HPDE6-E6E7 (cell line): Measurements from ENCODE around the gene DEFB112.

Experiments used
- DNase-seq: peaks from one replicate; pipeline ENCODE4 v3.0.0; 2011; ENCODE audit warnings: missing footprints; ENCODE audit errors: extremely low spot score

The DEFB112 gene, protein sequence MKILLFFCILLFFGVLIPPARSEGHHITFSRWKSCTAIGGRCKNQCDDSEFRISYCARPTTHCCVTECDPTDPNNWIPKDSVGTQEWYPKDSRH

DNA sequence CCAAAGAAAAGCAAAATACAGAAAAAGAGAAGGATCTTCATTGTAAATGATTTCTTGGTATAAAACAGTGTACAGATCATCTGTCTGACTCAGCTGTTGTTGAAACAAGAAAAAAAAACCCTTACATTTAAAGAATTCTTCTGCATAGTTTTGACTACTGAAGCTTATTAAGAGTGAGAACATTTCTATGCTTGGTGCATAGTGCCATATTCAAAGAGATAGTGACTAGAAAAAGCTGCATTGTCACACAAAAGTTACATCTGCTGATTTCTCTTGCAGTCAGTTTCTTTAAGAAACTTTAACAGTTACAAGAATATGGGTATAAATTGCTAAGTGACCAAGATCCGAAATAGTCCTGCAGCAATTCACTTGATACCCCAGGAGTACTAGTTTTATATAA lies at the start of gene DEFB112:
TSS of gene DEFB112 (minus strand) at position 101 of the 400 bp plus-strand sequence. CDS start at position 41, 60 bp downstream.
- no peak for DNase-seq

- no peak for DNase-seq
Measured at GRCh38 chr6:50098641-50098993, 48.9 kb upstream of the DEFB112 start.

- no peak for DNase-seq
Measured at GRCh38 chr6:50097966-50098640, 48.4 kb upstream of the DEFB112 start.

DNA sequence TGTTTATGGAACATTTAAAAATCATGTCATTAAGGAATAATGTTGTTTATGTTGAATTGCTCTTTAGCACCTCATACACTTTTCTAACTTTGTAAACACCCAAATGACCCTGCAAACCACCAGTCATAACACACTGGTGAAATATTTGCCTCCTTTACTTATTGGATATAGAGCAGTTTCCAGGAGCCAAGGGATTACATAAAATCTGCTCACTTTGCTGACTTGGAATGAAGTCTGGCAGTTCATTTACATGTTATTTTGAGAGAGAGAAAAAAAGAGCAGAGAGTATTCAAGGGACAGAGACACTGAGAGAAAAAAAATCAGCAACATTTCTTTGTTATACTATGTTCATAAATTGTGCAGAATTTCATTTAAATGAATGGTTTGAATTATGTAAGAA lies 46.6 kb upstream of the DEFB112 start:
- no peak for DNase-seq

DNA sequence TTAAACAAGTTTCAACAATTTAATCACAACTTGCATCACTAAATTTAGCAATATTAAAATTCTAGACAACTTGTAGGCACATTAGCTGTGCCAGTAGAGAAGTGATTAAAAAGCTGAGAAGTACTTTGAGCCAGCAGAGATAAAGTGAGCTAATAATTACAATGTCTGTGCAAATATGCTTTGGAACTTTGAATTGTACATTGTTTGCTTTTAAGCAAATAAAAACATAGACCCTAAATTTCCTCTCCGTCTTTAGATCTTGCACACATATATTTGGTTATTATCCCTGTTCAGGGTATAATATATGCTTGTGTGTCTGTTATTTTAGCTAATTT lies 44.2 kb upstream of the DEFB112 start:
- DNase-seq = no peak

DNA sequence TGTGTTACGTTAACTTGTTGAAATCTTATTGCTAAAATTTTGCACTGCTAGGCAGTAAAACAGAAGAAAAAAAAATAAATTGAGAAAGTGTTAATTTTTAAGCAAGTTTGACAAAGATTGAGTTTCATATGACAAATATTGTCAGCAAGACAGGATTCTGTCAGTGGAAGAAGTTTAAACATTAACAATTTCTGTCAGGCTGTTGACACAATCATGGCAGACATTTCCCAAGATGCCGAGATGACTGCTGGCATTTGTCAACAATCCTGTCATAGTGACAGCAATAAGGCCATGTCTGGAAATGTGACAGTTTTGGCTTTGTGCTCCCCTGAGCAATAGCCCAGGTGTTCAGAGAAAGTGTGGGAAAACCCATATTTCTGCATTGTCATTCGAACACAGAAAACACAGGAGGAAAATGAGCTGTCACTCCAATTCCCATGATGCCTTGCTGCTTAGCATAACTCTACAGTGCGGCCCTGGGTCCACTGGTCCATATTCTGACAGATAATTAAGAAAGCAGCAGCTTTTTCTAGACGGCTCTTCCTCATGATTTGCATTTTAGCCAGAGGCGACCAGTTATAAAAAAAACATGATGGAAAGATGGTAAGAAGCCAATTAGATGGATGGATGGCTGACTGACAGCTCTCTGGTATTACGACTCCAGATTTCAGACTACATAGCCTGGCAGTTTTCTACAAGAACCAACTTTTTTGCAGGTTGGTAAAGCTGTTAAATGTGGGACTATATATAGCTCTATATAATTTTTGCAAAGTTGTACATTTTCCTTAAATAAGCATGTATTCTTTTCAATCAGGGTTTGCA lies 43.6 kb upstream of the DEFB112 start:
- no peak for DNase-seq

- DNase-seq = no peak
Measured at GRCh38 chr6:50091641-50092040, 41.9 kb upstream of the DEFB112 start.

- no peak for DNase-seq
Measured at GRCh38 chr6:50089911-50090310, 40.2 kb upstream of the DEFB112 start.

DNA sequence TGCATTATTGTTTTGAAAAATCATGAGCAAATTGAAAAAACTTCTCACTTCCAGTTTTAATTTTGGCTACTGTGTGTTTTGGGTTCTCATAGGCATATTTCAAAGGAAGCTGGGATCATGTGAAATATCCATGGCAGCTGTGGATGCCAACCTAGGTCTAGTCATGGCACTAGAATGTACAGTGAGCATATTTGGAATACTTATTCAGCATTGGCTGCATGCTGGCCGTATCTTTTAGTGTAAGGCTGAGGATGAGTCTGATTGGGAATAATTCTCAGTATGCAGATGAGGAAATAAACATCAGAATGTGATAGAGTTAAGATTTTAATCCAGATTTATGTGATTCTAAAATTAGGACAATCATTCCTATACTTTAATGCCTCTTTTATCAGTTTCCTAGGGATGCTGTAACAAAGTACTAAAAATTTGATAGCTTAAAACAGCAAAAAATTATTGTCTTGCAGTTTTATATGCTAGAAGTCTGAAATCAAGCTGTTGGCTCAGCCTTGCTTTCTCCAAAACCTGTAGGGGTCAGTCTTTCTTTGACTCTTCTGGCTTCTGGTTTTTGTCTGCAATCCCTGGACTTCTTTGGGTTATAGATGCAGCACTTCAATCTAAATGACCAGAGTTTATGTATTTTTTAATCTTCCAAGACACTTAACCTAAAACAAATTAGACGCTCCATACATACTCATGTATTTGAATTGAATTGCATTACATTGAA lies 37.7 kb upstream of the DEFB112 start:
- no peak for DNase-seq

GRCh38 chr6:50077385-50077784 lies 27.7 kb upstream of the DEFB112 start:
- no peak for DNase-seq

DNA sequence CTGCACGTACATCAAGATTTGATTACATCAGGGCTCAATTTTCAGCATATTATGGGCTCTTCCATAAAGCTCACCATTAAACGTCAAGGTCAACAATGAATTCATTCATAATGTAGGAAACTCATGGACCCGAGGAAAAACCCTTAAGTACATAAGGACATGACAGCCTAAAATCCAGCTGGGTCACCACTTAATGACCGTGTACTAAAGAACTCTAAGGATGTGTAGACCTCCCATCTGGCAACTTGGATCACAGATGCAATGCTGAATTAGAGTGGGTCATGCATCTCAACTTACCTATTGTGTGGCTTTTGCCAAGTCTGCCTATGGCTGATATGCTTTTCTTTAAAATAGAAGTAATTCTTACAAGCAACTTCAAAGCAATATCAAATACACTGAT lies 26.7 kb upstream of the DEFB112 start:
- no peak for DNase-seq

DNA sequence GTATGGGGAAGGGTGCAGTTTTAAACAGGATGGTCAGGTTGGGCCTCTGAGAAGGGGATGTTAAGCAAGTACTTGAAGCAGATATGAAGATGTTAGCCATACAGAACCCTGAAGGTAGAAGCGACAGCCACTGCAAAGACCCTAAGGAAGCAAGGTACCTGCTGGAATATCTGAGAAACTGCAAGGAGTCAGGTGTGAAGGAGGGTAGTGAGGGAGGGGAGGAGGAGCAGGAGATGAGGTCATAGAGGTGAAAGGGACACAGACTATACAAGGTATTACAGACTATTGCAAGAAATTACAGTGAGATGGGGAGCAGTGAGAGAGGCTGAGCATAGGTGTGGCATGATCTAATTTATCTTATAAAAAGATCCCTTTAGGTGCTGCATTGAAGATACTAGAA lies 22.2 kb upstream of the DEFB112 start:
- DNase-seq = no peak

DNA sequence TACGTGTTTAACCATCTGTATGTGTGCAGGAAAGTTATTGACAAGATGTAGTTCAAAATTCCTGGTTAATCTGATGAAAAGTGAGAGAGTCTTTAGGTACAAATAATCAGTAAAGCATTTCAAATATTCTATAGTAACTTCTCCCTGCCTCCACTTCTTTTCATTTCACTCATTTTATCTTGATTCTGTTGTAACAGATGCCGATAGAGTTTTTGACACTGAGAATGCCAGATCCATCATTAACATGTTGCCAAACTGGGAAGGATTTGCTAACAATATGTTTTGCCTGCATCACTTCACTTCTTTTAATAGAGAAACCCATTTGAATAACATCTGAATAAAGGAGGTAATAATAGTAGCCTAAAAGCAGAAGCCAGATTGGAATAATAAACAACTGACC lies 20.4 kb upstream of the DEFB112 start:
- no peak for DNase-seq

DNA sequence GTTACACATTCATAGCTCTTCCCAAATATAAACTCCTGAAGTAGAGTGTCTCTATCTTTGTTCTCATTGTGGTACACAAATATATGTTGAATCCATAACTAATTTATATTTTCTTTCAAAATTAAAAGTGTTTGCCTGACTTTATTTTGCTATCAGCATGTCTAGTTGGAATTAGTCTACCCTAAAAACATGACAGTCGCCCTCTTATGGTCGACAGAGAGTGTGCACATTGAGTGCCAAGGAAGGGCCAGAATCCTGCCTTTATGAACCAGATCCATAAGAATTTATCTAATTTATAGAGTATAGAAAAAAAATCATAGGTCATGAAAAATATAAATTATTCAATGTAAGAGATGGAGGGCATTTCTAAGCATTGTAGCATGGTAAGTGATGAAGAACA lies 12.3 kb upstream of the DEFB112 start:
- DNase-seq = no peak

DNA sequence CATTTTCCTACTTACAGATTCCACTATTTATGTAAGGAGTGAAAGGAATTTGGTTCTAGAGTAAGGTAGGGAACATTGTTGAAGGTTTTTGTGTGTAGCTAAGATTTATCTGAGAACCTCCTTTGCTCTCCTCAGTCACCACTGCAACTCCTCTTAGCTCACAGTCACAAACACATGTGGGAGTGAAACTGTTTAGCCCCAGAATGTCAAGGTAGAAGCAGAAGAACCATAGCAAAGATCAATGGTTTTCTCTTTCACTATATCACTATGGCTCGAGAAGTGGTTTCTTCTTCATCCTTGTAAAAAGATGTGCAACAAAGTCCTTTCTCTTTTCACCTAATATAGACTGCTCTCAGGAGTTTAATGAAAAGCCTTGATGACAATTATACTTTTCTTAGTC lies 6.5 kb upstream of the DEFB112 start:
- no peak for DNase-seq

DNA sequence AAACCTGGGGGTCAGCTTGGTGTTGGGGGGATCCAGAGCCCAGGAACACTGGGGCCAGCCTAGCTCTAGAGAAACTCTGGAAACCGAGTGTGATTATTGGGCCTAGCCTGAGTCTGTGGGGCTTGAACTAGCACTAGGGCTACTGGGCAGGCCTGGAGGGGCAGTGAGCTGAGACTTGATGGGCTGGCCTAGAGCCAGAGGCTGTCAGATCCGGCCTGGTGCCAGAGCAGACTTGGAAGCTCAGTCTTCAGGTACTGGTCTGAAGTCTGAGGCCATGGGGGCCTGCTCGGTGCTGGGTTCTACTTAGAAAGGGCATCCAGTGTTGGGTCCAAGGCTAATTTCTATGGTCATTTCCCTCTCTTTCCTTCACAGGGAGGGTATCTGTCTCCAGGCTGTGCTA lies 2.7 kb downstream of the DEFB112 start:
- DNase-seq = no peak

GRCh38 chr6:50030777-50031562 lies 18.8 kb downstream of the DEFB112 start:
- no peak for DNase-seq

DNA sequence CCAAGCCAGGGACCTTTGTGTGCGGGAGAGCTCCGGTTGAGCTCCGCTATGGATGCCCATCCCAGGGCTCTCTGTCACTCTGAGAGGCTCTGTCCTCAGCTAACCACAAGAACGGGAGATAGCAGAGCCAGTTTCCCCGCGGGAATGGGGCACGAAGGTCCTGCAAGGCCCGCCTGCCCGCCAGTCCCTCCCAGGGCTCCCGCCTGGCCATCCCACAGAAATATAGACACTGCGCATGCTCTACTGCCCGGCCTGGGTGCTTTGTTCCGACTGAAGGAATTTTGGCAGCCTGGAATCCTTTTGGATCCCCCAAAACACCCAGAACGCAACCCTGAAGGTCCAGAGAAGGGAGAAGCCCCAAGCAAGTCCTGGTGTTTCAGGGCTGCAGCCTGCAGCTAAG lies 19.4 kb downstream of the DEFB112 start:
- no peak for DNase-seq

DNA sequence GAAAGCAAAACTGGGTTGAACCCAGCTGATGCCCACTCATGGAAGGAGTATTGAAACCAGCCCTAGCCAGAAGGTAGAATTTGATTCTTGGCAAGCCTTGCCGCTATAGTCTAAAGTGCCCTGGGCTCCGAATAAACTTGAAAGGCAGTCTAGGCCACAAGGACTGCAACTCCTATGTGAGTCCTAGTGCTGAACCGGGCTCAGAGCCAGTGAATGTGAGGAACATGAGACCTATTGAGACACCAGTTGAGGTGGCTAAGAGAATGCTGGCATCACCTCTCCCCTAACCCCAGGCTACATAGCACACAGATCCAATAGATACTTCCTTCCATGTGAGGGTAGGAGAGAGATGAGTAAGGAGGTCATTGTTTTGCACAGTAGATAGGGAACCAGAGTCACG lies 24.5 kb downstream of the DEFB112 start:
- DNase-seq = no peak

DNA sequence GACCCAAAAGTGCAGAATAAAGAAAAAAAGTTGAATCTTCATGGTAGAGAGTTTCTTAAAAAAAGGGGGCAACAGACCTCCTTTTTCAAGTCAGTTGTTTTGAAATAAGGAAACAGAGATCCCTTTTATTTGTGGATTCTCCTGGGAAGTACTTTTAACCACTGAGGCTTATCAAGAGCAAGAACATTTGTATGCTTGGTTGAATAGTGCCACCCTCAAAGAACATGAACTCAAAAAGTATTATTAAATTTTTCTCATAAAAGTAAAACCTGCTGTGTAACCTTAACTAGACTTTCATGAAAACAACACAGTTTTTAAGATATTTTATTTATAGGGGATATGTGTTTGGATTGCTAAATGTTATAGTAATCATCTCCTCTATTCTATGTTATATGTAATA lies 27.8 kb downstream of the DEFB112 start, which contains the start of gene DEFB110:
TSS of gene DEFB110 (minus strand) at position 101 of the 400 bp plus-strand sequence. CDS start at position 42, 59 bp downstream.
- no peak for DNase-seq

DNA sequence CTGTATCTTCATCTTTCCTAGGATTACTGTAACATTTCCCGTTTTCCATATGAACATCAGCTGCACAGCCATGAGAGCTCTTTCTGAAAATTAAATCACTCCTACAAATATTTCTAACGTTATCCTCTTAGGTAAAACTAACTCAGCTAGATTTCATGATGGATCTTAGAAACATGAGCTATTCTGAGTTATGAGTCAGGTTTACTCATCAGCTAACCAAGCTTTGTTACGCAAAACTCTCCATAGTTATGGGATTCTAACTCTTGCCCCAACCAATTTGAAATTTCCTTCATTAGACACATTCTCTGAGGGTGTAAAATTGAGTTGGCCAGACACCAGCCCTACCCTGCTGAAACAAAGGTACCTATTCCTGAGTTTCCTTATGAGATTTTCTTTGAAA lies 41.9 kb downstream of the DEFB112 start:
- DNase-seq = peak; percentile 50

DNA sequence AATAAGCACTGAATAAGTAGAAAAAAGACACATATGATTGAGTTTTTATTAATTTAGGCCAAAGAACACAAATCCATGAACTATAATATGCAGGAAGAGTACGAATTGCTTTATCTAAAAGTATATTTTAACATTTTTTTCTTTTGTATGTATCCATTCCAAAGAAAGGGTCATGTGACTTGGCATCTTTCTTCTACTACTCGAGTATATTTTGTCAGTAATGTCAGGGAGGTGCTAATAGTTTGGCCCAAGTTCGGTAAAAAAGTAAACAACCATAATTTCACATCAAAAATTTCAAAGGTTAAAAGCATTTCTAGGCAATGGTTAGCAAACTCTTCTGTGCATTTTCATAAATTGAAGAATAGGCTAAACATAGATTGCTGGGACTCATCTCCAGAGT lies 46.6 kb downstream of the DEFB112 start:
- DNase-seq = no peak
